Testis (tissue), 3 donors: ENCODE measurements around the gene PLEKHM3. TPM values are rescaled to one million over a fixed set of nuclear protein-coding genes. Genes with fewer than 3 reads are reported as not detected.

Source experiments
- DNase-seq: peaks from one replicate; pipeline ENCODE4 v3.0.0-alpha.2; 2019
- H3K27ac ChIP-seq, 2 donors: fragments of 200-600 bp; sonication (generic); one replicate each; pipeline ENCODE4 v1.5.1; 2019
- H3K27me3 ChIP-seq: fragments of 200-600 bp; sonication (generic); one replicate; pipeline ENCODE4 v1.5.1; 2019
- H3K36me3 ChIP-seq: fragments of 200-600 bp; sonication (generic); one replicate; pipeline ENCODE4 v1.5.1; 2017; ENCODE audit warnings: low read depth; ENCODE audit errors: missing control alignments
- H3K4me1 ChIP-seq: fragments of 200-600 bp; sonication (generic); one replicate; pipeline ENCODE4 v1.5.1; 2019
- H3K4me3 ChIP-seq, 2 donors: fragments of 200-600 bp; sonication (generic); one replicate each; pipeline ENCODE4 v1.5.1; 2017 to 2019
- H3K9me3 ChIP-seq: fragments of 200-600 bp; sonication (generic); one replicate; pipeline ENCODE4 v1.5.1; 2017
- CTCF ChIP-seq, 3 experiments: fragments of 450-650 bp in 2 of 3; fragments of 200-600 bp in 1 of 3; sonication (generic) in 1 of 3; IDR thresholded peaks; one replicate each; pipeline ENCODE4 v1.5.1; 2016 to 2019; ENCODE audit warnings: antibody characterized with exemption in 3 of 3, mild to moderate bottlenecking in 2 of 3, moderate library complexity in 1 of 3
- POLR2A ChIP-seq: fragments of 450-650 bp; IDR thresholded peaks from one replicate; pipeline ENCODE4 v1.6.1; 2017; ENCODE audit warnings: antibody characterized with exemption, mild to moderate bottlenecking, moderate library complexity
- WGBS, 2 donors: methylation state at CpG; one replicate each; pipeline ENCODE4 v1.1.5; 2018; 5-methylcytosine and 5-hydroxymethylcytosine counted together
- intact Hi-C: fragments of 100-400 bp; cut with DNase I; formaldehyde crosslinking; loops from one replicate; pipeline ENCODE4 v1.15.1; 2023; ENCODE audit warnings: low total_unique reads
- polyA plus RNA-seq: library from polyadenylated mRNA; stranded (reverse); fragments of 350-450 nt; fragmentation: Illumina TruSeq; extraction: RNeasy Lipid Tissue Mini Kit (QIAGEN cat#74804); gene quantifications from one replicate; pipeline ENCODE4 v1.2.3, GENCODE V29; 2014; ENCODE audit warnings: low read depth, low replicate concordance; ENCODE audit not compliant: insufficient read depth
- total RNA-seq, 2 donors: library from RNA; depleted of rRNA; stranded (reverse); fragments of >200 nt; gene quantifications; one replicate each; pipeline ENCODE4 v1.2.3, GENCODE V29; 2016

Gene PLEKHM3
- total and polyA plus RNA-seq, 3 donors from 2014 or later, result 12.5 to 24.6 (median 21.9) TPM

- no peaks in the 10 kb centered on the region for H3K9me3 ChIP-seq
- no peak overlapping the region for H3K4me3 ChIP-seq
- DNase-seq, result no peak
- intact Hi-C loops, result no loop called here
- TF ChIP-seq CTCF (IDR thresholded peaks at IDR 0.05) (no peak), POLR2A (no peak)
- WGBS, 2 donors, result 64 to 66% methylated on average over 4 of the region's 4 CpGs
- H3K36me3 ChIP-seq, result no peaks in the 10 kb centered on the region
- no peaks in the 10 kb centered on the region for H3K4me1 ChIP-seq
- H3K27me3 ChIP-seq, result no peaks in the 10 kb centered on the region
- H3K27ac ChIP-seq, result no peak overlapping the region
These were observed 36.8 kb upstream of the PLEKHM3 start for GRCh38 chr2:208062113-208062512.

- 93 to 94% methylated on average over 1 of the region's 1 CpG for WGBS, 2 donors
These were observed 31.8 kb upstream of the PLEKHM3 start for GRCh38 chr2:208057108-208057507.

GRCh38 chr2:208049441-208049840 is 24.1 kb upstream of the PLEKHM3 start:
- H3K27me3 ChIP-seq, result no peaks in the 10 kb centered on the region
- TF ChIP-seq POLR2A, result no peak
- no peak for TF ChIP-seq CTCF (IDR thresholded peaks at IDR 0.05)
- intact Hi-C loops, result no loop called here
- 77 to 80% methylated on average over 2 of the region's 2 CpGs for WGBS, 2 donors
- H3K36me3 ChIP-seq, result no peaks in the 10 kb centered on the region
- no peak overlapping the region for H3K27ac ChIP-seq
- H3K9me3 ChIP-seq, result no peaks in the 10 kb centered on the region
- H3K4me3 ChIP-seq, result no peak overlapping the region
- H3K4me1 ChIP-seq, result no peaks in the 10 kb centered on the region
- no peak for DNase-seq

More at GRCh38 chr2:208057108-208057507, 31.8 kb upstream of the PLEKHM3 start:
- Histone ChIP-seq H3K27me3 (no peaks in the 10 kb centered on the region), H3K27ac (no peak overlapping the region), H3K4me1 (no peaks in the 10 kb centered on the region), H3K36me3 (no peaks in the 10 kb centered on the region), H3K4me3 (no peak overlapping the region), H3K9me3 (no peaks in the 10 kb centered on the region)
- TF ChIP-seq POLR2A, result no peak
- no peak for TF ChIP-seq CTCF (IDR thresholded peaks at IDR 0.05)
- intact Hi-C loops, result no loop called here
- DNase-seq, result no peak

- no peak overlapping the region for H3K27ac ChIP-seq
- DNase-seq, result no peak
- no peaks in the 10 kb centered on the region for H3K9me3 ChIP-seq
- no peaks in the 10 kb centered on the region for H3K36me3 ChIP-seq
- H3K4me1 ChIP-seq, result no peaks in the 10 kb centered on the region
- no peaks in the 10 kb centered on the region for H3K27me3 ChIP-seq
- WGBS, 2 donors, result 89% methylated on average over 4 of the region's 4 CpGs
- no peak overlapping the region for H3K4me3 ChIP-seq
- intact Hi-C loops, result no loop called here
- TF ChIP-seq POLR2A, result no peak
- no peak for TF ChIP-seq CTCF (IDR thresholded peaks at IDR 0.05)
These were observed 23.7 kb upstream of the PLEKHM3 start for GRCh38 chr2:208049006-208049405.

GRCh38 chr2:208047840-208048239 is 22.5 kb upstream of the PLEKHM3 start:
- WGBS, 2 donors, result 50 to 56% methylated on average over 3 of the region's 3 CpGs
- DNase-seq, result no peak
- intact Hi-C loops, result no loop called here
- Histone ChIP-seq H3K27ac (no peak overlapping the region), H3K4me3 (no peak overlapping the region), H3K9me3 (no peaks in the 10 kb centered on the region), H3K4me1 (no peaks in the 10 kb centered on the region), H3K36me3 (no peaks in the 10 kb centered on the region), H3K27me3 (no peaks in the 10 kb centered on the region)
- TF ChIP-seq CTCF (IDR thresholded peaks at IDR 0.05) (no peak), POLR2A (no peak)
